GM20431 (cell line): ENCODE measurements around the gene BCKDHB.
"Not testable (repeated sequence)": the region's sequence is repeated elsewhere in the genome, so short reads cannot be mapped to it uniquely, and the experiment has no call there.

Source experiments
- in situ Hi-C: fragments of 300-500 bp; cut with MseI, MboI; formaldehyde crosslinking; loops from one replicate; pipeline ENCODE4 v1.15.0; 2020; ENCODE audit warnings: low sequenced_read_pairs; ENCODE audit not compliant: unreplicated experiment

The BCKDHB gene

GRCh38 chr6:80245043-80245442, 138.6 kb downstream of the BCKDHB start:
- in situ Hi-C loops = no loop called here

GRCh38 chr6:80249897-80250296, 143.4 kb downstream of the BCKDHB start:
- in situ Hi-C loops = no loop called here

- in situ Hi-C loops = no loop called here
Observed at GRCh38 chr6:80250391-80250997, 144.0 kb downstream of the BCKDHB start.

DNA sequence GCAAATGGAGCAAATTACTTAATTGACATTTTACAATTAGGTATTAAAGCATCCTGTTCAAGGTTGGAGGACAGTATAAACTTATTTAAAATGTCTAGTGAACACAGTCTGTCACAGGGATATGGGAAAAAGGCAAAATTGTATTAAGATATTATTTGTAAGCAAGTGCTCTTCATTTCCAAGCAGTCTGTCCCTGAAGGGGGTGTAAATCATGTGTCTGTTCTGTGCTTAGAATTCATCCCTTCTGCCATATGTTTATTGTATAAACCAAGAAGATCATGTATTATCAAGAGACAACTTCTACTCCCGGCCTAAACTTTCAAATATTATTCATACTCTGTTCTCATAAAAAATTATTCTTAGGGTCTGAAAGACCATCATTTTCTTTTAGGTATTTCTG, 144.8 kb downstream of the BCKDHB start:
- in situ Hi-C loops = no loop called here

GRCh38 chr6:80254716-80255115, 148.2 kb downstream of the BCKDHB start:
- in situ Hi-C loops = no loop called here

GRCh38 chr6:80256691-80257090, 150.2 kb downstream of the BCKDHB start:
- in situ Hi-C loops = no loop called here

DNA sequence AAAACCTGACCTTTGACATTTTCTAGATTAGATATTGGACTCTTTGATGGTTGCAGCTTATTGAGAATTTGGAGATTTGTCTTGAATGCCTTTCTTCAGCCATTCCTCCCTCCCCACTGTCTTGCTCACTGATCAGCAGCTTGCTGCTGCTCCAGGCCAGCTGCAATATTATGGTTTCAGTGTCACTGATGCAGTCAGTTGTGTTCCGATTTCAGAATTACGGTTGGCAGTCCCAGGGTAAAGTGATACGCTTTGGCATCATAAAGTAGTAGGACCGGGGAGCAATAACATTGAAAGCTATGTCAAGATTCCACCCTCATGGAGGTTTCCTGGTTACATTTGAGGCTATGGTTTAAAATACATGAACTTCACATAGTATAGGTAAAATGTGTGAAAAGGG, 152.6 kb downstream of the BCKDHB start:
- in situ Hi-C loops = no loop called here

DNA sequence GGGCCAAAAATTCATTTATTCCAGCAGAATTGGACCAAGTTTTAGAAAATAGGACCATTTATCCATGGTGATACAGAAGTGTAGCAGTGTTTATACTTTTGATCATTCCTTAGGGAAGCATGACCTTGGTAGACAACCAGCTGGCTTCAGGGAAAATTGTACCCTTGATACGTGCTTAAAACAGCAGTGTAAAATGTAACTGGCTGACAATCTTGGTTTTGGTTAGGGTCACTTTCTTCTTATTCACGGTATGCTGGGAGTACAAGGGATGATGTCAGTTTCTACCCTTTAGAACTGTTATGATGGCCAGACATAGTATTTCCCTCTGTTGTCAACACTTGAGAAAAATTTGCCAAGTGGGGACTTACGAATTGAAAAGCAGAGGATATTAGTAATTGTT, 157.1 kb downstream of the BCKDHB start:
- in situ Hi-C loops = no loop called here

DNA sequence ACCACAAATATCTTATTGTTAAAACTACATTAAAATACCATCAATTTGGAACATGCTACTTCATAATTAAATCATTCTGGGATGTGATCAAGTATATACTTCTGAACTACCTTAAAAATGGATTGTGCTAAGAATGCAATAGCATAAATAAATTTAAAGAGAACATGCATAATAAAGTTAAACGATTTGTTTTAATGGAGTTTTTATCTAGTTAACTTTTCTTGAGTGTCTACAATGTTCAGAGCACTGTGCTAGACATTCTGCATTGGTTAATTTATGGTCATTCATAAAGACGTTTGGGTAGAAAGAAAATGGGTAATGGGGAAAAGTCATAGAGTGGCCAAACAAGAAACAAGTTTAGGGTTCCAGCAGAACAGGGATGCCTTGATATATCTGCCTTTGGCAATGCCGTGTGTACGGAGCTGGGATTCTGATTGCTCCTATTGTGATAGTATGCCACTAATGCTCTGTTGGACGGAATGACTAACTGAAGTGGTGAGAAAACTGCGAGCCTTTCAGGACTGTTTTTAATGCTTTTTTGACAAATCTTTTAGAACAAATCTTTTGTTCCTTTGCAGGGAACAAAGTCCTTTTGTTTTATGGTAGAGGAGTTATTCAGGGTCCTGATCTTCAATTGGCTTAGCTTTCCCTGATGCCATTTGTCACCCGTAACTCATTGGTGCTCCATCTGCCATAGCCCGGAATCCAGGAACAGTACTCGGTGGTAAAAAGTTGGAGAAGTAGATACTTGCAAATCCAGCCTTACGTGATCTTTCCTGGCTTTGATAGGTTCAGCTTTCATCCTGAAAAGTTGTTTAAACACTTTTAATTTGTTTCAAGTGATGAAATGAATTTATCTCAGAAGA, 162.6 kb downstream of the BCKDHB start:
- in situ Hi-C loops = no loop called here

- in situ Hi-C loops = no loop called here
Observed at GRCh38 chr6:80271074-80271473, 164.6 kb downstream of the BCKDHB start.

DNA sequence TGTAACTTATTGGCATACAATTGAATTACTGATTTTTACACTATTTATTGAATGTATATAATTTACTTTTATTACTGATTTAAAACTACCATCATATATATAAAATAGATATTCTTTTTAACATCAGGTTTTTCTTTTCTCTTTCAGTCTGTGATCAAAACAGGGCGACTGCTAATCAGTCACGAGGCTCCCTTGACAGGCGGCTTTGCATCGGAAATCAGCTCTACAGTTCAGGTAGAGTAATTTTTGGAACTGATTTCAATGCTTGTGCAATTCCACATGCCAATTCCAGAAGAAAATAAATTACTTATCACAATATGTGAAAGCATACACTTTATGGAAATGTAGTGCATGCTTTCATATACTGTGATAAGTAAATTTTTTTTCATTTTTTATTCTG, 166.5 kb downstream of the BCKDHB start:
- in situ Hi-C loops = no loop called here

- in situ Hi-C loops = no loop called here
Observed at GRCh38 chr6:80276861-80277260, 170.4 kb downstream of the BCKDHB start.

DNA sequence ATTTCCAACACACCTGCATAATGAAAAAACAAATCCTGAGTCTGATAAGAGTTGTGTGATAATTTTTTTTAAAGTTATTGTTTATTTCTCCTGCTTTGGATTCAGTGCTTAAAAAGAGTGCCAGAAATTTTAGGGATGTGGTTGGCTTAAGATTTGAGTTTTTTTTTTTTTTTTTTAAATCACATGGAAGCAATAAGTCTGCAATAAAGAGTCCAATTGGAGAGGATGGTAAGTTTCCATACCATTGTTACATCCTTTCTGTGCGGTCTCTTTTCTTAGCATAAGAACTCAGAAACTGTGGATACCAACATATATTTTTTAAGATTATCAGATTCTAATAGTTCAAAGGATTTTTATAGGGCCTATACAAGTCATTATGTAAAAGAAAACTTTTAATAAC, 171.0 kb downstream of the BCKDHB start:
- in situ Hi-C loops = no loop called here

GRCh38 chr6:80280262-80281010, 174.0 kb downstream of the BCKDHB start:
- in situ Hi-C loops = no loop called here

DNA sequence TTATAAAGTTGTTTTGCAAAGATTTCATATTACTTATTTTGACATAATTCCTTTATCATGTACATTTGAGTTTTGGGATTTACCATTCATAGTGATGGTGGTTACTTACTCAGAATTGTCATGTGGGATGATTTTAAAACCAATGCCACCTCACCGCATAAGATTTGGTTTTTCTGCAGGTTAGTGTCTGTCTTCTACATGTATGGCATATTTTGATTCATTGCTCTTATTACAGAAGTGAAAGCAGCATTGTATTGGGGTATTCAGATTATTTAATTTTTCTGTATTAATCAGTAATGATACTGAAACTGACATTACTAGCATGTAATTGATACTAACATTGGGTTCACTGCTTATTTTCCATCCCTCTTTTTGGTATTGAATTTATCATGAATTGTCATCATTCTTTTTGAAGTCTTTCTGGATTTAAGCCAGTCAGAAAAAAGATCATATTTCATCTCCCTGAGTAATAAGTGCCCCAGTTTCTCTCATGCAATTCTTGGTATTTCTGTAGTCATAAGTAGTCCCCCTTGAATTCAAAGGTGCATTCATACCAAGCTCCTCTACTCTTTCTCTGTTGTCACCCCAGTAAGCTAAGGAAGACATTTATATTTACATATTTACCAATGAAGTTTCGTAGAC, 176.6 kb downstream of the BCKDHB start:
- in situ Hi-C loops = no loop called here

- in situ Hi-C loops = no loop called here
Observed at GRCh38 chr6:80287112-80287511, 180.6 kb downstream of the BCKDHB start.

GRCh38 chr6:80287607-80288006, 181.1 kb downstream of the BCKDHB start:
- in situ Hi-C loops = no loop called here

- in situ Hi-C loops = no loop called here
Observed at GRCh38 chr6:80289727-80290126, 183.3 kb downstream of the BCKDHB start.

- in situ Hi-C loops = not testable (repeated sequence)
Observed at GRCh38 chr6:80294531-80294930, 188.1 kb downstream of the BCKDHB start.

- in situ Hi-C loops = loop anchor here (25.0 kb wide), 1 partner anchor 1435 kb away; no protein-coding TSS in a partner anchor
Observed at GRCh38 chr6:80302716-80303115, 196.2 kb downstream of the BCKDHB start.
